Forelimb muscle (tissue), 1 donor: Measurements from ENCODE around the gene ZNF385B. TPM values are rescaled to one million over a fixed set of nuclear protein-coding genes. Genes with fewer than 3 reads are reported as not detected.
"Not testable (repeated sequence)": the region's sequence is repeated elsewhere in the genome, so short reads cannot be mapped to it uniquely, and the experiment has no call there.

Experiments
- DNase-seq: peaks from one replicate; pipeline ENCODE4 v3.0.0-alpha.2; 2013; ENCODE audit warnings: low read depth
- polyA plus RNA-seq: library from polyadenylated mRNA; unstranded; fragments of 120-200 nt; gene quantifications from one replicate; pipeline ENCODE4 v1.2.1, GENCODE V29; 2013; ENCODE audit not compliant: insufficient read length

The ZNF385B gene
- polyA plus RNA-seq, 1 donor: 24.5 TPM

DNA sequence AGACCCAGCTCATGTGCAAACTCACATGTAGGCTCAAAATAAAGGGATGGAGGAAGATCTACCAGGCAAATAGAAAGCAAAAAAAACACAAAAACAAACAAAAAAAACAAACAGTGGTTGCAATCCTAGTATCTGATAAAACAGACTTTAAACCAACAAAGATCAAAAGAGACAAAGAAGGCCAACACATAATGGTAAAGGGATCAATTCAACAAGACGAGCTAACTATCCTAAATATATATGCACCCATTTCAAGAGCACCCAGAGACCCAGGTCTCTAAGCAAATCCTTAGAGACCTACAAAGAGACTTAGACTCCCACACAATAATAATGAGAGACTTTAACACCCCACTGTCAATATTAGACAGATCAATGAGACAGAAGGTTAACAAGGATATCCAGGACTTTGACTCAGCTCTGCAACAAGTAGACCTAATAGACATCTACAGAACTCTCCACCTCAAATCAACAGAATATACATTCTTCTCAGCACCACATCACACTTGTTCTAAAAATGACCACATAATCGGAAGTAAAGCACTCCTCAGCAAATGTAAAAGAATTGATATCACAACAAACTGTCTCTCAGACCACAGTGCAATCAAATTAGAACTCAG, 229.5 kb downstream of the ZNF385B start:
- DNase-seq: not testable (repeated sequence)

DNA sequence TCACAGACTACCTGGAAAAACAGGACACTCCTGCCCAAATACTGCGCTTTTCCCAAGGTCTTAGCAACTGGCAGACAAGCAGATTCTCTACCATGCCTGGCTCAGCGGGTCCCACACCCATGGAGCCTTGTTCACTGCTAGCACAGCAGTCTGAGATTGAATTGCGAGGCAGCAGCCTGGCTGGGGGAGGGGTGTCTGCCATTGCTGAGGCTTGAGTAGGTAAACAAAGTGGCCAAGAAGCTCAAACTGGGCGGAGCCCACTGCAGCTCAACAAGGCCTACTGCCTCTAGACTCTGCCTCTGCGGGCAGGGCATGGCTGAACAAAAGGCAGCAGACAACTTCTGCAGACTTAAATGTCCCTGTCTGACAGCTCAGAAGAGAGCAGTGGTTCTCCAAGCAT, 231.6 kb downstream of the ZNF385B start:
- not testable (repeated sequence) for DNase-seq

DNA sequence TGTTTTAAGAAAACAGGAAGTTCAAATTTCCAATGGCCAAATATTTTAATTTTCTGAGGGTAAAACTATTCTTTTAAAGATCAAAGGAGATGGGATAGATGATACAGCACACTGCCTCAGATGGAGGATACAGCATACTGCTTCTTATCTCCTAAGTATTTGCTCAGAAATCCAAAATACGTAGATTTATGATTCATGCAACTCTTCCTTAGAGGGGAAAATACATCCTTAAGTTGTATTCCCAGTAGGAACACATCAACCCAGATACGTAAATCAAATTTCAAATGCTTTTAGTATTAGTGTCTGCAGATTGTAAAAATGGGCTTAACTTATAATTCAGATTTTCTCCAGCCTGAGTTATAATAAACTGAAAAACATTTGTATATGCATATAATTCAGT, 235.2 kb downstream of the ZNF385B start:
- no peak for DNase-seq

DNA sequence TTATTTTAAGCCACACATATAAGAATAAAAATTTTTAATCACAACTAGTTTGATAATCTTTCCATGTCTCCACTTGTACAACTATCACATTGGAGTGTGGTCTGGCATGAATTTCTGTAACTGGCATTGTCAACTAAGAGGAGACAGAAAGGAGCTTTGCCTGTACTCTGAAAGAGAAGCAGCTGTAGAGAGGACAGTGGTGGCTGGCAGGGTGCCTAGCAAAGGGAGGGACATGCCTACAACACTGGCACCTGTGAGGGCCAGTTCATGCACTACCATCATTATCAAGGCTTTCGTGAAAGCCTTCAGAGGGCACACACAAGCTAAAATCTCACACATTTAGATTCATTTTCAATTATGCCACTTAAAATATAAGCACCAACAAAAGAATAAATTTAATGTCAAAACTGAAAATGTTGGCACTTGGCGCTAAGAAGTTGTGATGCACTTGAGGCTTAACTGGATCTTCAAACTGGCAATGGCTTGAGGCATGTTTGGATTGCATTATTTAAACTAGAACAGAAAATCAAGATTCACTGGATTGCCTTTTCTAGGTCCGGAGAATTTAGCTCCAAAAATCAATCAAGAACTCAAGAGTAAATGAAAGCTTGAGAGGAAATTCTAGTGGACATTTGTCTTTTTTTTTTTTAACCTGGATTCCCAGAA, 238.6 kb downstream of the ZNF385B start:
- no peak for DNase-seq

DNA sequence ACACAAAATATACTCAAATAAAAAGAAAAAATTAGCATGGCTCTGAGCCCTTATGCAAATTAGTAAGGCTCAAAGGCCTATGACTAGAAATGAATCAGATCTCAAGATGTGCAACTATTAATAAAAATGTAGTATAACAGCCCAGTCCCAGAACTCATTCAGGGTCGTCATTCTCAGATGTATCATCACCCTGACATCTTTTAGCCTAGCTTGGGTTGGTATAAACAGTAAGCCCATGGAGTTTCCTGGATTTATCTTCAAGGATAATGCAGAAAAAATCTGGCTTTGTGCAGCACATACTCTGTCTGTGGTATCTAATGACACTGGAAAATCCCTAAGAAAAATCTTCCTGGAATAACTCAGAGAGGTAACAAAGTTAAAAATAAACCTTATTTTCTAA, 239.3 kb downstream of the ZNF385B start:
- DNase-seq: no peak

DNA sequence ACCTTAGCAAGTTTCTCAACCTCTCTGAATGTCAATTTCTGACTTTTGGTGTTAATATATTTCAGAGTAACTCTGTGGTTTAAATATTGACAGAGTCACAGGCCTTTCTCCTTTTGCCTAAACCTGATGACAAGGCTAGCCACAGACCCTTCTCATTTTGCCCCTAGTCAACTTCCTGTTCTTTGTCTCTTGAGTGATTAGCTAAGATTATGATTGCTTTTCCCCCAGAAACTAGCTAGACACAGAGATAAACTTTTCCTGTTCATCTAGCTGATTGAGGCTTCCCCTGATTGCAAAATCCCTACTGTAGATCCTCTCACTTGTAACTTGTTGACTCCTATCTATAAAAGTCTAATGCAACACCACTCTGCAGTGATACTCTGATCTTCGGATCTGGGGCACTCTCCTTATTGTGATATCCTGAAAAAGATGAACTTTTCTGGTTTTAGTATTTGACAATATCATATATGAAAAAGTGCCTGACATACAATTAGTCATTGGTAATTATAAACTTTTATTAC, 241.4 kb downstream of the ZNF385B start:
- DNase-seq: no peak

DNA sequence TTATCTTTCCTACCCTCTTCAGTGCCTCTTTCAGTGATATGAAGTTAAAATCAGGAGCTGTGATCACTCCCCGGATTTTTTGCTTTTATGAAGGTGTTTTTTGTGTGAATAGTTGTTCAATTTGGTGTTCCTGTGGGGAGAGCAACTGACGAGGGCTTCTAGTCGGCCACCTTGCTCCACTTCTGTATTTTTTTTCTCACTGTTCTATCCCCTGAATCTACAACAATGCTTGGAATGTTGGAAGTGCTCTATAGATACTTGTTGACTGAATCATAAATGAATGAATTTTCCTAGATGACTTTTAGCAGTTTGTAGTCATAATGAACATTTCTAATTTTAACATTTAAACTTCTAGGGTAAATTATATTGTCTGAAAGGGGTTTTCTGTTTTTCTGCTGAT, 247.3 kb downstream of the ZNF385B start:
- DNase-seq: no peak

DNA sequence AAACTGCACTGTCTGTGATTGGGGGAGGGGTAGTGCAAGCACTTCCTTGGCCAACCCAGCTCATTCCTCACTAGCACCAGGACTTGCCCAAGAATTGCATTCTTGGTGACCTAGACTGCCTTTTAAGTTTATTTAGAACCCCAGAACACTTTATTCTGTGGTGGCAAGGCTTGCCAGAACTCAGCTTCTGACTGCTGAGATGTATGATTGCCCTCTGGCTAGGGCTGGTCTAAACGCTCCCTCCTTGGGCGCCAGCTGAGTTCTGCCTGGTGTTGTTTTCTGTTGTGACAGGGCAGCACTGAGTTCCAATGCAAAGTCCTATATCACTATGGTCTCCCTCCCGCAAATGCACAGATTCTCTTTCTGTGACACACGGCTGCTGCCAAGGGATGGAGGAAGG, 247.7 kb downstream of the ZNF385B start:
- no peak for DNase-seq

DNA sequence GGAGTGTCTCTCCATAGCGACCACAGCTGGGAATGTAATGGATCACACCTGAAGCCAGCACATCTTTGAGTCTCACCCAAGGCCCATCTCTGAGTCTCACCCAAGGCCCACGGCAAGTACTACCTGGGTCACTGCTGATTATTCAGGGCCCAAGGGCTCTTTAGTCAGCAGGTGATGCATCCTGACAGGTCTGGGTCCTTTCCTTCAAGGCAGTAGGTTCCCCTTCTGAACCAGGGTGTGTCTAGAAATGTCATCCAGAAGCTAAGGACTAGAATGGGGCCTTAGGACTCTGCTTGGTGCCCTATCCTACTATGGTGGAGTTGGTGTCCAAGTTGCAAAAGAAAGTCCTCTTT, 248.1 kb downstream of the ZNF385B start:
- DNase-seq: no peak

DNA sequence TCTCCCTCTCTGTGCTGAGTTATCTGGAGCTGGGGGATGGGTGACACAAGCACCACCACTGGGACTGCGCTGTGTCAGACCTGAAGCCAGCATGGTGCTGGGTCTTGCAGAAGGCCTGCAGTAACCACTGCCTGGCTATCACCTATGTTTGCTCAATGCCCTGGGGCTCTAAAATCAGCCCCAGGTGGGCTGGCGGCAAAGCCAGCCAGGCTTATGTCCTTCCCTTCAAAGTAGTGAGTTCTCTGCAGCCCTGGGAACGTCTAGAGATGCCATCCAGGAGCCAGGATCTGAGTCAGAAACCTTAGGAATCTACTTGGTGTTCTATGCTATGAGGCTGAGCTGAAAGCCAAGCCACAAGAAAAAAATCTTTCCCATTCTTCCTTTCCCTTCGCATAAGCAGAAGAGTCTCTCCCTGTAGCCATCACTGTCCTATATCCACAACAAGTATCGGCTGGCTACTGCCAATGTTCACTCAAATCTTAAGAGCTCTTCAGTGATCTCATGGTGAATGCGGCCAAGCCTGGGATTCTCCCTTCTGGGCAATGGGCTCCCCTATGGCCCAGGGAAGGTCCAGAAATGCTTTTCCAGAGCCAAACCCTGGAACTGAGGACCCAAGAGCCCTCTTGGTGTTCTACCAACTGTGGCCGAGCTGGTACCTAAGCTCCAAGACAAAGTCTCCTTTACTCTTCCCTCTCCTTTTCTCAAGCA, 248.7 kb downstream of the ZNF385B start:
- DNase-seq: no peak

DNA sequence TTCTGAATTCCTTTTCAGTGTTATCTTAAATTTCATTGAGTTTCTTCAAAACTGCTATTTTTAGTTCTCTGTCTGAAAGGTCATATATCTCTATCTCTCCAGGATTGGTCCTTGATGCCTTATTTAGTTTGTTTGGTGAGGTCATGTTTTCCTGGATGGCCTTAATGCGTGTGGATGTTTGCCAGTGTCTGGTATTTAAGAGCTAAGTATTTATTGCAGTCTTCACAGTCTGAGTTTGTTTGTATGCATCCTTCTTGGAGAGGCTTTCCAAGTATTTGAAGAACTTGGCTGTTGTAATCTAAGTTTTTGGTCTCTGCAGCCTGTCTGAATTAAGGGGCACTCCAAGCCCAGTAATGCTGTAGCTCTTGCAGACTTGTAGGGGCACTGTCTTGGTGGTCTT, 249.3 kb downstream of the ZNF385B start:
- no peak for DNase-seq

DNA sequence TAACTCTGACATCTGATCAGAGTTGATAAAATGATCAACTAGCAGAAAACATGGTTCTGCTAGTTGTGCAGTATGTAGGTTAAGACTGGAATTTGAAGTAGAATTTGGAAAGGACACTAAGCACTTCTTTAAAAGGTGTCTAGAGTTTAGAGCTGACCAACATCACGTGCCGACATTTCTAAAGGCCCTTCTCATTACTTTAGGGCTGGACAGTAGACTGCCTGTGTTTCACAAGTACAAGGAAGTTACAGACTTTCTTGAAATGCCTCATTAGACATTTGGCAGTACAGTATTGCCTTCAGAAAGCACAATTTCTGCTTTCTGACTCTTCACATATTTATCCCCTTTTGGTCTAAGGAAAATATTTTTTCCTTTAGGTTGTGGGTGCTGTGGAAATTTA, 255.3 kb downstream of the ZNF385B start:
- no peak for DNase-seq

DNA sequence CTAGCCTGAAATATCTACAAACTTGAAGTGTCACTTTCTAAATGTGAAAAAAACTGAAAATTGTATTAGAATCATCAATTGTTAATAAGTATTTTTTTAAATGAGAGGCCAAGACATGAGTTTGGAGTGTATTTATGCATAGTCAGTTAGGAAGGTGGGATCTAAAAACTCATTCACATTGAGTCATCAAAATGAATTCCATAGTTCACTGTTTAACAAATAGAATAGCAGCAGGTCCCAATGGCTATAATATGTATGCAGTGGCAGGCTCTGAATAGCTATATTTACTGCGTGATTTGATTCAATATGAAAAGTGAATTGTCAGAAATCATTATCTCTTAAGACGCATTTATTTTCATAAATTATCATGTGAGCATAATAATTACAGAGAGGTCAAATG, 256.1 kb downstream of the ZNF385B start:
- no peak for DNase-seq

DNA sequence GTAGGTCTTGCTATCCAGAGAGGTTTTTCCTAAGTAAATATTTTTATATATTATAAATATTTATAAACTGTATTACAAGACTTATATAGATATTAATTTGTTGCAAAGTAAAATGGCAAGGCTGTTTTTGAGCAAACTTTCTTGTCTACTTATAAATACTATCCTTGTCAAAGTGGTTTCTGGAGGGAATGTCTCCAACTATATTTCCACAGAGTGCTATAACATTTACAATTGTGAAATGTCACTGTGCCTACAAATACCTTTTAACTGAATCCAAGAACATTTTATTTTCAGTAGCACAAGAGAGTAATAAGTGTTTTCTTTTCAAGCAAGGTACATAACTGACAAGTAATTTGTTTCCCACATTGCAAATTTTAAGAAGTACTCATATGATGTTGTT, 256.8 kb downstream of the ZNF385B start:
- no peak for DNase-seq

DNA sequence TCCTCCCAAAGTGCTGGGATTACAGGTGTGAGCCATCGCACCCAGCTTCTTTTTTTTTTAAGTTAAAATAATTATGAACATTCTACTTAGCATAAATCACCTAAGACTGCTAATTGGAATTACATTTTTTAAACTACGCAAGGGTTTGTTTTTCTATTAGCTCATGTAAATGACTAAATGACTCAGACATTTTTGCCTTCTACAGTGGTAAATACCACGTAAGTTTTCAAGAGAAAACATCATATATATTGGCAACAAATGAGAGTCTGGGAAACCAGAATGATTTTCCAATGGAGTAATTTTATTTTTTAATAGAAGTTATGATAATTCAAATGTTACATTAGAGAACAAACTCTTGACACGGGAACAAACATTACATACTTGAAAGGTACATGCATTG, 259.0 kb downstream of the ZNF385B start:
- DNase-seq: no peak

DNA sequence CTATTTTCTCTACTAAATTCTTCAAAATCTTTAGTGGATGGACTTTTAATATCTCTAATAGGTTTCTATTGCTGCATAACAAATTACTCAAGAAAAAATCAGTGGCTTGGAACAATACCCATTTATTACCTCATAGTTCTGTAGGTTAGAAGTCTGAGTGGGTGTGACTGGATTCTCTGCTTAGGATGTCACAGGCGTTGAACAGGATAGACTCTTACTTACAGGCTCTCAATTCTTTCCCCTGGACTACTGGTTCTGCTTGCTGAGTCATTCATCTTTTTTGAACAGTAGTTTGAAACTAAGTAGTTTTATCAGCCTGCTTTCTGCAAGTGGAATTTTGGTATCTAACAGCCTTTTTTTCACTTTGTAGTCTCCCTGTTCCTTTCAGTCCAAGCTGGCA, 265.4 kb downstream of the ZNF385B start:
- no peak for DNase-seq

DNA sequence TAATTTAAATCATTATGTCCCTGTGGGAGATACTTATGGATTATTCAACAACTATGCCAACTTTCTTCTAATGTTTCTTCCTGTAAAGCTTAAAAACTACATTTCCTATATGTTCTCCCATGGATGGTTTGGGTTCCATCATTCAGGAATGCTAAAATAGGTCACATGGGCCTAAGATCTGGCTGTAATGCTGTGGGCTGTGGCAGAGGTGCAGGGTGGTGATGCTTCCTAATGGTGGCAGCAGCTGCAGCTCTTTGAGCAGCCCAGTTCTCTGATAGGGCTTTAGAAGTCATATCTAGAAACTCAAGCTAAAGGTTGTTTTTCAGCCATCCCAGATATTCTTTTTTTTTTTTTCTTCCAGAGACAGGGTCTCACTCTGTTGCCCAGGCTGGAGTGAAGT, 266.1 kb downstream of the ZNF385B start:
- DNase-seq: no peak

DNA sequence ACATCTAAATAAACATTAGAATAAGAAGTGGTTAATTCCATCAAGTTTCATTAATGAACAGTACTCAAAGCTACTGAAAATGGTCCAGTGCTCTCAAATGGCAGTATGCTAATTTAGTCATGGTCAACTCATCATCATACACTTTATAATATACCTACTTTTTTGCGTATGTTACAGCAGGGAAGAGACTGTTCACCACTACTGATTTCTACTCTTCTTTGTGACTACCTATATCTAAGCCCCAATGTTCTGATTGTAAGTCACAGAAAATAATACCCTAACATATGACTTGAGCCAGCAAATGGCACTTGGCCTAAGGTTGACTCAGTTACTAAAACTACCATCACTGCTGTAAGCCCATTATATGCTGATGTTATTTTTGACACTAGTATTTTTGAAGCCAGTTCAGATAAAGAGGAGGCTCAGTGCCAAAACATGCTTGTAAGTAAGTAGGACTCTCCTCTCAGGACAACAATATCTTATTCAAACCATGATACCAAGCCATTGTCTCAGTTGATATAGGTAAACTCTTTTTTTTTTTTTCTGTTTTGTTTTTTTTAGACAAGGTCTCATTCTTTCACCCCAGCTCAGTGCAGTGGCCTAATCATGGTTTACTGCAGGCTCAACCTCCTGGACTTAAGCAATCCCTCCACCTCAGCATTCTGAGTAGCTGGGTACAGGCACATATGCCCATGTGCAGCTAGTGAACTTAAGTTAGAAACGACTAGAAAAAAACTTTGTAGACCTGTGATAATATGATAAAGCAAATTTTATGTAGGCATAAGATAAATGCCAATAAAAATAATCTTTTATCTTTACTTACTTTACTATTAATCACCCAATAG, 266.9 kb downstream of the ZNF385B start:
- no peak for DNase-seq

DNA sequence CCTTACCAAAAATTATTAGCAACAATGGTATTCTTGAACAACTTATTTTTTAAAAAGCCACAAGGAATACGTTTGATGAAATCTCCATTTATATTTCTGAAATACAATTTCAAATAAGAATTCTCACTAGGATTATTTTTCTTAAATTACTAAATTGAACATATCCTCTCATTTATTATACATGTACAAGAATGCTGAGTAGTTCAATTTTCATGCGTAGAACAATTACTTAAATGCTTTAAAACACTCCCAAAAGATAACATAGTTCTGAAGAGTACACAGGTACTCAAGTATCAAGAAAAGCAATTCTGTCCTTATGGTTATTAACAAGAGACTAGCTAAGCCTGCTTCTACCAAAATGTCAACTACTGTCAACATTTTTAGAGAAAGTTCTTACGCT, 268.1 kb downstream of the ZNF385B start:
- no peak for DNase-seq

DNA sequence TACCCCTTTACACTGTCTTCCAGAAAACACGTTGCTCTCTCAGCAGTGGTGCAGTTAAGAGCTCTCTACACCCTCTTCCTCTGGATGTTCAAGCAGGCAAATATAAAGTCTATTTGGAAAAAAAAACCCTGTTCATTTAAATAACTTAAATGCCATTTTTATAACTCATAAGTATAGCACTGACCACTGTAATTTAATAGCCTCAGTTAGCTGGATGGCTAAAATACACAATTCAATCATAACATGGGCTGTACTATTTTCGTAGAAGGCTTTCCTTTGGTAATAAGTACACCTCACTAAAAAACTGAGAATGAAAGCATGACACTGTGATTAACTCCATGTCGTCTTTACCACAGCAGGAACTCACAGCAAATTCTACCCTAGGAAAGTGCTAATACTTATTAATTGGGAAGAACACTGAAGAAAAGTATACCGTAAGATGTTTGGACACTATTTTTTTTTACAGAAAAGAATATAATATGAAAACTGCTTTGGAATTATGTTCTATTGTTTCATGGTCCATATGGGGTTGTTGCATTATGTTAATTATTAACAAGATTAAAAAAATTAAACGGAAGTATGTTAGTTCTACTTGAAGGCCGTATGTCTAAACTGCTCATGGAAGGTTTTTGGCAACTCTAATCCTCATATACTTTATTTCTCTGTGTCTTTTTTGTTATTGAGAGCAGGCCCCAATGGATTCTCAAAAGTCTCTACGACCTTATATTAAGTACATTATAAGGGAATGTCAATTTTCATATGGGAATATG, 269.1 kb downstream of the ZNF385B start:
- DNase-seq: no peak

DNA sequence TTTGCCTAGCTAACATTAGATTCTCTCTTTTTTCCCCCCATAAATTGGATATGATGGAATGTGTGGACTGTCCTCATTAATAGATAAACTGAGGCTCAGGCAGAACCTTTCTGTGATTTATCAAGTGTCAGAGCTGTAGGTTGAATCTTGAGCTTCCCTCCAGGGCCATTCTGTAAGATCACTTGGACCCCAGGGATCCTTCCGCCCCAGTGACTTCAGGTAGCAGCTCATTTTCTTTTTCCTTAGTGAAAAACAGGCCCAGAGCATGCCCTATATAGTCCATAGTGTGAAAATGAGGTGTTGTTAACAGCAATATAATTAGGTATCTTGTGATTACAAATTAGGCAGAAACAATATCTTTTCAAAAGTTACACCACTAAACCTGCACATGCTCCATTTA, 269.7 kb downstream of the ZNF385B start:
- DNase-seq: no peak
